Dedifferentiated amniotic fluid mesenchymal stem cell (primary cell): ENCODE results near the gene NDUFS8.

ENCODE experiments used
- DNase-seq: peaks from one replicate; pipeline ENCODE4 v3.0.0-alpha.2; 2016; ENCODE audit errors: extremely low spot score

NDUFS8 gene

GRCh38 chr11:68077617-68078582 lies 47.4 kb downstream of the NDUFS8 start:
- no peak for DNase-seq

GRCh38 chr11:68080860-68081259 lies 50.4 kb downstream of the NDUFS8 start:
- DNase-seq = no peak

GRCh38 chr11:68081691-68082090 lies 51.2 kb downstream of the NDUFS8 start:
- no peak for DNase-seq

- no peak for DNase-seq
These were observed 52.0 kb downstream of the NDUFS8 start for GRCh38 chr11:68082481-68082880.

- DNase-seq = no peak
These were observed 53.0 kb downstream of the NDUFS8 start for GRCh38 chr11:68083517-68083916.
